ENCODE results near the gene CD1B.
"Not testable (repeated sequence)": the region's sequence is repeated elsewhere in the genome, so short reads cannot be mapped to it uniquely, and the experiment has no call there.

The CD1B gene

DNA sequence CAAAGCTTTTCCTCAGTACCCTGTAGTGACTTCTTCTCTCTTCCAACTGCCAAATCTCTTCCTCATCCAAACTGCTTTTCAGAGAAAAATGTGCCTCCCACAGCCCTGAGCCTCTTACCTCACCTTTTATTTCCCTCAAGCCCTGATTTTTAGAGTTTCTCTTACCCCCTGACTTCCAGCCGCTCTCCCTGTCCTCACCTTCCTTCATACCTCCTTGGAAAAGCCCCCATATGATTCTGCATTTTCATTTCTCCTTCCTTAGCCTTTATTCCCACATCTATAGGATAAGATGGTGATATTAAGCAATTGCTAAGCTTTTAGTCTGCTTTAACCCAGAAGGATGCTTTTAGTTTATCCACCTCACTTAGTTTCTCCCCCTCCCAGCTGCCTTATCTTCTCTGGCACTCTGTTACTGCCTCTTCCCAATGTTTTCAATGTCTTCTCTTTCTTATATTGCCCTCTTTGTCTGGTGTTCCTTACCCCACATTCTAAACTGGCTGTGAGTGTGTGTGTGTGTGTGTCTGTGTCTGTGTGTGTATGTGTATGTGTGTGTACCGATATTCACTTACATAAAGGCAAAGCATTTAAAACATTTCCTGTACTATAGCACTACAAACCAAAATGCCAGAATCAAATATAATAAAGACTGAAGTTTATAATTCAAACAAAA lies at the start of gene CD1B:
TSS of gene CD1B (minus strand) at position 51 of the 670 bp plus-strand sequence. CDS start 108 bp downstream, outside the sequence.
- DNase-seq (ENCODE audit: low spot score), result no peak

- no peak for DNase-seq (ENCODE audit: low spot score)
Observed at GRCh38 chr1:158374860-158375259, 43.5 kb upstream of the CD1B start.

DNA sequence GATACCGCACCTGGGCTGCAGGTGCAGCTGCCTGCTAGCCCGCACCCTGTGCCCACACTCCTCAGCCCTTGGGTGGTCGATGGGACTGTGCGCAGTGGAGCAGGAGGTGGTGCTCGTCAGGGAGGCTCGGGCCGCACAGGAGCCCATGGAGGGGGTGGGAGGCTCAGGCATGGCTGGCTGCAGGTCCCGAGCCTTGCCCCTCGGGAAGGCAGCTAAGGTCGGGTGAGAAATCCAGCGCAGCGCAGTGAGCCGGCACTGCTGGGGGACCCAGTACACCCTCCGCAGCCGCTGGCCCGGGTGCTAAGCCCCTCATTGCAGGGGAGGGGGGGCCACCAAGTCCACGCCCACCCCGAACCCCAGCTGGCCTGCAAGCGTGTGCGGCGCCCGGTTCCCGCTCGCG lies 42.8 kb upstream of the CD1B start:
- DNase-seq (ENCODE audit: low spot score), result not testable (repeated sequence)

- DNase-seq (ENCODE audit: low spot score), result no peak
Observed at GRCh38 chr1:158371188-158371953, 40.0 kb upstream of the CD1B start.

DNA sequence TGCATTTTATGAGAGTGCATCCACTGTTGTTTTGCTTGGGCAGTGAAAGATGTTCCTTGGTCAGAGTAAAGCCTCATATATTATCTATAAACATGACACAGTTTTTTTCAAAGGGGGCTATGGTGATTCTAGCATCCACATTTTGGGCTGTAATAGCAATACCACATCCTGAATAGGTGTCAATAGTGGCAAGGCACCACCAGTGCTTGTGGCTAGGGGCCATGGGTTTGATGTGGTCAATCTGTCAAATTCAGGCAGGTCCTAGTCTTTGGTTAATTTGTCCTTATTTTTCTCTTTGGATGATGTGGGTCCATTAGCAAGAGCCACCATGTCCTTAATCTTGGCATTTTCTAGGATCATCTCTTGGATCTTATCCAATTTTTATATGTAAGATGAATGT lies 35.5 kb upstream of the CD1B start:
- no peak for DNase-seq (ENCODE audit: low spot score)

- DNase-seq (ENCODE audit: low spot score), result no peak
Observed at GRCh38 chr1:158362941-158363340, 31.6 kb upstream of the CD1B start.

GRCh38 chr1:158362482-158362881 lies 31.2 kb upstream of the CD1B start:
- no peak for DNase-seq (ENCODE audit: low spot score)

GRCh38 chr1:158357441-158357840 lies 26.1 kb upstream of the CD1B start:
- DNase-seq (ENCODE audit: low spot score), result no peak

GRCh38 chr1:158356616-158357015 lies 25.3 kb upstream of the CD1B start:
- no peak for DNase-seq (ENCODE audit: low spot score)

GRCh38 chr1:158355773-158356285 lies 24.5 kb upstream of the CD1B start:
- no peak for DNase-seq (ENCODE audit: low spot score)

GRCh38 chr1:158354255-158354654 lies 22.9 kb upstream of the CD1B start:
- no peak for DNase-seq (ENCODE audit: low spot score)

DNA sequence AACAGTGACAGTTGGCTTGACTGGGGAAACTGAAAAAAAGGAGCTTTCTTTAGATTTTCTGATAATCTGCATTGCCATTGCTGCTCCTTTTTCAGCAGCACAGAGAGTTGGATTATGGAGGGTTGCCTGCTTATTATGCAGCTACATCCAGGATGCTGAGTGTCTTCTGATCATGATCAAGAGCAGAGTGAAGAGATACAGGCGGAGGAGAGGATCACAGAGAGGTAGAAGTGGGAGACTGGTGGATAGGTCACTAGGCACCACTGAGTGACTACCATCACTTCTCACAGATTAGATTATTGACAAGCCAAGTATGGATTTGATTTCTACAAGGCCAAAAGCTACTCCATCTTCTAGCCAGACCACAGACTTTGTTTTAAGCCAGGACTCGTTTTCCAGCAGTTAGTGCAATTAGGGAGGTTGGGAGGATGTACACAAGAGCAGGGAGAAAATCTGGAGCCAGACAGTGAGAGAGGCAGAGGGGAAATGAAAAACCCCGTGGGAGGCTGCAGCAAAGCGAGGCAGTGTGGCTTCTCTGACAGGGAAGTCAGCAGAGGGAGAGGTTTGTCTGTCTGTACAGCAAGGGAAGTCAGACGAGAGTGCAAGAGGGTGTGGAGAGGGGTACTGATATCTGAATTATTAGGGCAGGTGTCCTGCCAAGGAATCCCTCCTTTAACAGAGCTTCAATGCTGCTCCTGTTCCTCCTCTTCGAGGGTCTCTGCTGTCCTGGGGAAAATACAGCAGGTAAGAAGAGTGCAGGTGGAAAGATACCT lies 22.2 kb upstream of the CD1B start, which contains the start of gene CD1E:
TSS of gene CD1E (plus strand) at position 592 of the 773 bp plus-strand sequence. CDS start at position 687, 95 bp downstream.
- no peak for DNase-seq (ENCODE audit: low spot score)

GRCh38 chr1:158348946-158349345 lies 17.6 kb upstream of the CD1B start:
- DNase-seq (ENCODE audit: low spot score), result not testable (repeated sequence)

GRCh38 chr1:158336413-158336812 lies 5.1 kb upstream of the CD1B start:
- DNase-seq (ENCODE audit: low spot score), result not testable (repeated sequence)

DNA sequence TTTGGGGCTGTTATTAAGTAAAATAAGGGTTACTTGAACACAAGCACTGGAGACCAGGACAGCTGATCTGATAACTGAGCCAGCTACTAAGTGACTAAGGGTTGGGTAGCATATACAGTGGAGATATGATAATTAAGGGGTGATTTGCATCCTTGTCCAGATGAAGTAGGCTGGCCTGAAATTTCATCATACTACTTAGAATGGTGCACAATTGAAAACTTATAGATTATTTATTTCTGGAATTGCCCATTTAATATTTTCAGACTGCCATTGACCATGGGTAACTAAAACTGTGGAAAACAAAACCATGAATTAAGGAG lies 3.8 kb upstream of the CD1B start:
- DNase-seq (ENCODE audit: low spot score), result no peak

GRCh38 chr1:158334526-158335212 lies 3.3 kb upstream of the CD1B start:
- no peak for DNase-seq (ENCODE audit: low spot score)

DNA sequence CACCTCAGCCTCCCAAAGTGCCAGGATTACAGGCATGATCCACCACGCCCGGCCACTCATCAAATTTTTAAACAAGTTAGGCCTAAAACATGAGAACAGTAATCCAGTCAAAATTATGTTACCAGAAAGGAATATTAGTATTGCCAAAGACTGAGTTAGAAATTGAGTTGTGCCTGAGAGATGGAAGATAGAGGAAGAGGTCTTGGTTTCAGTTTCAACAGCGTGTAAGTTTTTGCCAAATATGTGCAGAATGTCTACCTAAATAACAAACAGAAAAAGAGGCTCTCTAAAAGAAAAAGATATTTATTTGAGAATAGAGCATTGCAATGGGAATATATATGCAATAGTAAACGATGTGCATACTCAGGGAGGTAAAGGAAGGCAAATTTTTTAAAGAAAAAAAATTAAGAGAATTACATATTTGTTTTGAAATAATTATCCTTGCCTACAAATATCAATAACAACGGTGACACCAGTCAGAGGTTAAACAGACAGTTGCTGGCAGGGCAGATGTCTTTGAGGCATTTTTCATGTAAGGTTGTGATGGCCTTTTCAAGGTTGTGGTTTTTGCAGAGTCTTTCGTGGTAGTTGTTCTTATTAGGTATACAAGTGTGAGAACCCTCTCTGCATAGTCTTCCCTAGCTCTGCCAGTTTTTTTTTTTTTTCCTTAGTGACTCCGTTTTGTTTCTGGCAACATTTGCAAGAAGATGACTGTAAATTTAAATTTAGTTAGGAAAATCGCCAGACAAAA lies 2.2 kb upstream of the CD1B start:
- DNase-seq (ENCODE audit: low spot score), result no peak

GRCh38 chr1:158331106-158331425 lies 265 bp downstream of the CD1B start:
- no peak for DNase-seq (ENCODE audit: low spot score)

DNA sequence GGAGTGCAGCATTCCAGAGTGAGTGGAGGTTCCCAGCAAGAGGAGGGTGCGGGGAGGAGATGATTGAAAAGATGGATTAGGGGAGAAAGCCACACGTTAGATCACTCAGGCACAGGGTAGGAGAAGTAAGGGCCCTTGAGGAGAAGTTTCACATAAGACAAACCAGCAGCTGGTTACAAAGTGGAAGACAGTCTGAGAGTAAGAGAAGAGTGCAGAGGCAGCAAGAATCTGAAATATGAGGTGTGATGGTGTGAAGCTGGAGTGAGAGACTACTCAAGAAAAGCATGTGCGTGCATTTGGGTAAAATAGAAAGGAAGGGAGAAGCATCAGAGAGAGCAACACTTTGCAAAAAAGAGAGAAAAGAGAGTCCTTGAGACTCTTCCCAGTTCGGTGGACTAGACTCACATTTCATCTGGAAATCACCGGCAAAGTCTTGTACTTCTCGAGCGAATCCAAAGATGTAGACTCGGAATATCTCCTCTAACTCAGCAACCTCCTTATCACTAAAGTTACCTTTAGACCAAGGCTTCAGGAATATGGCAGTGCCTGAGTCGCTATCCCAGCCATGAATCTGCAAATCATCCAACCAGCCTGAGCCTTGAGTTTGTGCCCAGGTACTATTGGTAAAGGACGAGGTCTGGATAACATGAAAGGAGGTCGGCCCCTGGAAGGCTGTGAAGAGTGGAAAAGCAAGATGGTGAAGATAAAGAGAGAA lies 783 bp downstream of the CD1B start:
- DNase-seq (ENCODE audit: low spot score), result no peak

GRCh38 chr1:158329733-158330132 lies 1.6 kb downstream of the CD1B start:
- DNase-seq (ENCODE audit: low spot score), result no peak

DNA sequence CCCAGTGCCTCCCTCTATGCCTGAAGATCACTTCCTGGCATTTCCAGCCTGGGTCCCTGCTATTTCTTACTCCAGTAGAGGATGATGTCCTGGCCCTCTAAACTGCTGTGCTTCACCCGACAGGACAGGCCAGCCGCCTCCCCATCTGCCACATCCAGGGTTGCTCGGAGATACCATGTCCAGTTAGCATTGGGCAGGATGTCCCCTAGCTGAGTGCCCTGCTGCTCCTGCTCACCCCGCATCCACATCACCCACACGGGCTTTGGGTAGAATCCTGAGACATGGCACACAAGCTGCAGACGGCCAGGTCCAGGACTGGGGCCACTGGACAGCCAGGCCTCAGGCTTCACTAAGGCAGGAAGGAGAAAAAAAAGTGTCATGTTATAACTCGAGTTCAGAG lies 2.0 kb downstream of the CD1B start:
- DNase-seq (ENCODE audit: low spot score), result no peak

Data from LoVo (cell line).